Ectodermal cell (in vitro differentiated cells): Measurements from ENCODE around the gene CDC25A. TPM values are rescaled to one million over a fixed set of nuclear protein-coding genes. Genes with fewer than 3 reads are reported as not detected.

ENCODE experiments used
- H3K27ac ChIP-seq: 2 replicates; pipeline ENCODE4 v1.7.0; 2013; ENCODE audit warnings: mild to moderate bottlenecking, low read depth, low read length; ENCODE audit not compliant: insufficient read depth, poor library complexity, severe bottlenecking
- H3K27me3 ChIP-seq: 2 replicates; pipeline ENCODE4 v1.7.0; 2013; ENCODE audit warnings: mild to moderate bottlenecking, low read length; ENCODE audit not compliant: insufficient read depth, control insufficient read depth, poor library complexity, severe bottlenecking
- H3K36me3 ChIP-seq: one replicate; pipeline ENCODE4 v1.7.0; 2013; ENCODE audit warnings: low read length; ENCODE audit not compliant: control insufficient read depth, insufficient read depth
- H3K4me1 ChIP-seq: one replicate; pipeline ENCODE4 v1.7.0; 2013; ENCODE audit warnings: low read length; ENCODE audit not compliant: control insufficient read depth, insufficient read depth
- H3K4me3 ChIP-seq: 2 replicates; pipeline ENCODE4 v1.7.0; 2013; ENCODE audit warnings: low read depth, low read length, control low read depth; ENCODE audit not compliant: insufficient read depth
- H3K9me3 ChIP-seq: 2 replicates; pipeline ENCODE4 v1.7.0; 2013; ENCODE audit warnings: mild to moderate bottlenecking, low read length, moderate library complexity; ENCODE audit not compliant: control insufficient read depth
- WGBS, 2 experiments: methylation state at CpG; one replicate each; pipeline ENCODE4 v1.1.7; 2013; ENCODE audit warnings: missing lambda C conversion rate in 2 of 2; 5-methylcytosine and 5-hydroxymethylcytosine counted together
- polyA plus RNA-seq, 4 experiments: library from polyadenylated mRNA; stranded (reverse); fragments of 50-300 nt; gene quantifications; one replicate each; pipeline ENCODE4 v1.2.3, GENCODE V29; 2013

CDC25A gene
- 57.2 TPM for polyA plus RNA-seq (2013, experiment 1 of 4)
- 58.2 TPM for polyA plus RNA-seq (2013, experiment 2 of 4)
- polyA plus RNA-seq (2013, experiment 3 of 4): 39.1 TPM
- 35.2 TPM for polyA plus RNA-seq (2013, experiment 4 of 4)

DNA sequence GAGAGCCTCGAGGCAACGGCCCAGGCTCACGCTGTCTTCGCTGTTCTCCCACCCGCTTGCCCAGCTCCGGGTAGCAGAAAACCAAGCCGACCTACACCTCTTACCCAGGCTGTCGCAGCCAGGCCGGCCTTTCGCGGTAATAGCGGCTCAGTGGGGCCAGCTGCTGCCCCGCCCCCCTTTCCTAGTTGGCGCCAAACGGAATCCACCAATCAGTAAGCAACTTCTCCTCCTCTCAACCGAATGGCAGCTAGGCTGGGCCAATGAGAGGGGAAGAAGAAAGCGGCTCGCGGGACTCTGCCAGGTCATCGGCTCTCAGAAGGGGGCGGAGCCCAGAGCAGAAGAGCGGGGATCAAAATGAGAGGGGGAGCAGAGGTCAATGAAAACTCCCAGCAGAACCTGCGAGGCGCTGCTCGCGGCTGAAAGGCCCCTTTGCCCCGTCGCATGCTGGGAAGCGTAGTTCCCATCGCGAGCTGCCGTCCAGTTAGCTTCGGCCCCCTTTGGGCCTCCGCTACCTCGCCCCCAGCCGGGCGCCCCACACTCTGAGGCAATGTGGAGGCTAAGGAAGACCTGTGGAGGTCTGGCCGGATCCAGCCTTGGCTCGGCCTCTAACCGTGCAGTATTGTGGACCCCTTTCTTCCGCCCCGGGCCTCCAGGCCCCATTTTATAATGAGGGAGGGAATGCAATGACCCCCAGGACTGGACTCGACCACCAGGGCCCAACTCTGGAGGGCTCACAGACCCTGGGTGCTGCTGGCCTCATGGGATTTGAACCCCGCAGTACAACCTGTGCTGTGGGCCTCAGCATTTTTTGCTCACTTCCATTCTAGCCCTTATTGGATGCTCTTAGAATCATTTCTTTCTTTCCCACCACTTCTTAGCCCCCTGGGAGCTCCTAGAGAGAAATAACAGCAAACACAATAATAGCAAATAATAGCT is at the start of gene CDC25A:
Gene CDC25A, minus strand, starts transcription at position 152 of the 936 bp plus-strand sequence. CDS start 470 bp downstream, outside the sequence.
- H3K9me3 ChIP-seq: no peaks in the 10 kb centered on the region
- H3K27ac ChIP-seq: peak within 1 kb of the TSS; percentile 61
- no peaks in the 10 kb centered on the region for H3K27me3 ChIP-seq
- peak within 1 kb of the TSS; percentile 94 for H3K4me3 ChIP-seq
- H3K4me1 ChIP-seq: no peaks in the 10 kb centered on the region
- WGBS, 2 experiments: 9% methylated on average over 44 of the region's 44 CpGs
- peaks cover 20% of the 10 kb centered on the region for H3K36me3 ChIP-seq

DNA sequence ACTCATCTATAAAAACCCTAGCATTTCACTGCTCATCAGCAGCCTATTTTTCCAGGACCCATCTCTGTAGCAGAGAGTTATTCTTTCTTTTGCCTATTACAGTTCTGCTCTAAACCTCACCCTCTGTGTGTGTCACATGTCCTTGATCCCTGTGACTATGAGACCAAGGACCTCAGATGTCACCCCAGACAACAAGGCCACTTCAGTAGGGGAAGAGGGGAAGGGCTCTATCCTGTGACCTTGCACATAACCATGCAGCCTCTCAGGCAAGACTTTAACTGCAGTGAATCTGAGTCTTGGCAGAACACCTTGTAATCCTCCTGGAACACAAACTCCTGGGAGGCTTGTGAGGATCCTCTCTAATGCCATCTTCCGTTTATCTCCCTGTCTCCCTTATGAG is 48.3 kb upstream of the CDC25A start:
- Histone ChIP-seq H3K4me3 (no peak overlapping the region), H3K27ac (no peak overlapping the region), H3K4me1 (no peaks in the 10 kb centered on the region), H3K36me3 (no peaks in the 10 kb centered on the region), H3K27me3 (no peaks in the 10 kb centered on the region), H3K9me3 (no peaks in the 10 kb centered on the region)
- 85 to 88% methylated on average over 1 of the region's 1 CpG for WGBS, 2 experiments

DNA sequence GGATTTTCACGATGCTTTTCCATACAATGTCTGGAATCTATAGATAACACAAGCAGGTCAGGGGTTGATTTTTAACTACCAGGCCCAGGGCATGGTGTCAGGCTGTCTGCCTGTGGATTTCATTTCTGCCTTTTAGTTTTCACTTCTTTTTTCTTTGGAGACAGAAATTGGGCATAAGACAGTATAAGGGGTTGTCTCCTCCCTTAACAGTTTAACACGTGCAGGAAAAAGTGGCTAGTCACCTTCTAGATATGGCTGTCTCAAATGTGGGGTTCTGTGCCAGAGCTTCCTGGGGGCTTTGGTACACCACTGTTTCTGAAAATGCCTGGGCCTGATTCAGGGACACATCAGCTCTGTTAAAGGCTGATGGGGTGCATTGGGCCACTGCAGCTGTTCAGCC is 45.3 kb upstream of the CDC25A start:
- Histone ChIP-seq H3K27ac (no peak overlapping the region), H3K9me3 (no peaks in the 10 kb centered on the region), H3K36me3 (no peaks in the 10 kb centered on the region), H3K4me1 (no peaks in the 10 kb centered on the region), H3K4me3 (no peak overlapping the region), H3K27me3 (no peaks in the 10 kb centered on the region)
- whole genome bisulfite sequencing, 2 experiments: 97 to 99% methylated on average over 2 of the region's 2 CpGs

DNA sequence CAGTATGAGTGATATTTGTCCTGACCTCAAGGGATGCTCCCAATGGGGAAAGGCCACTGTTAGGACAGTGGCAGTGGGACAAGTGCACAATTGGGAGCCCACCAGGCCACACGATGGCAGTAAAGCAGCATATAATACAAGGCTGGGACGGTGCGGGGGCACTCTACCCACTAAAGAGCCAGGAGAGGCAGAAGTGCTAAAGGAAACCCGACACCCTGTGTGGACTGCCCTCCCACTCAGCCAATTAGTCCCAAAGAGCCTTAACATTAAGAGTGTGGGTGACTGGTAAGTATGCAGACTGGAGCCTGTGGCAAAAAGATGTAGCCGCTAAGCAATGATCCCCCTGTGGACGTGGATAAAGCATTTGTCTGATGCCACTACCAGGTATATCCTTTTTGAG is 44.5 kb upstream of the CDC25A start:
- no peaks in the 10 kb centered on the region for H3K9me3 ChIP-seq
- H3K4me3 ChIP-seq: no peak overlapping the region
- no peaks in the 10 kb centered on the region for H3K36me3 ChIP-seq
- H3K4me1 ChIP-seq: no peaks in the 10 kb centered on the region
- no peak overlapping the region for H3K27ac ChIP-seq
- WGBS, 2 experiments: 58 to 59% methylated on average over 6 of the region's 6 CpGs
- no peaks in the 10 kb centered on the region for H3K27me3 ChIP-seq

DNA sequence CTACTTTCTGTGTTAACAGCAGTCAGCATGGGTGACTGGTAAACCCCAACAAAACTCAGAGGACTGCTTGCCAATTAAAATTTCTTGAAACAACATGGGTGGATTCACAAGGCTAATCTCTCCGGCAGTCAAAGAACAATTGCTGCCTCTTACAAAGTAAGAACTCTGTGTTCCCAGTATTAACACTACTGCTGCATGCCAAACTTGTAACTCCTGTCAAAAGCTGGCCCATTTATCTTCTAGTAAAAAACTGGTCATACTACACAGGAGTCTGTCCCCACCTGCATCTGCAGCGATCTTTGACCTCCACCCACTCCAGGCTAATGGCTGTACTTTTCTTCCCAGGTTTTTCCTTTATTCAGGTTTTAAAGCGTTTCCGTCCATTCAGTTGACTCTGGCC is 44.0 kb upstream of the CDC25A start:
- 86% methylated on average over 4 of the region's 4 CpGs for WGBS, 2 experiments
- Histone ChIP-seq H3K27ac (no peak overlapping the region), H3K36me3 (no peaks in the 10 kb centered on the region), H3K27me3 (no peaks in the 10 kb centered on the region), H3K9me3 (no peaks in the 10 kb centered on the region), H3K4me3 (no peak overlapping the region), H3K4me1 (no peaks in the 10 kb centered on the region)

DNA sequence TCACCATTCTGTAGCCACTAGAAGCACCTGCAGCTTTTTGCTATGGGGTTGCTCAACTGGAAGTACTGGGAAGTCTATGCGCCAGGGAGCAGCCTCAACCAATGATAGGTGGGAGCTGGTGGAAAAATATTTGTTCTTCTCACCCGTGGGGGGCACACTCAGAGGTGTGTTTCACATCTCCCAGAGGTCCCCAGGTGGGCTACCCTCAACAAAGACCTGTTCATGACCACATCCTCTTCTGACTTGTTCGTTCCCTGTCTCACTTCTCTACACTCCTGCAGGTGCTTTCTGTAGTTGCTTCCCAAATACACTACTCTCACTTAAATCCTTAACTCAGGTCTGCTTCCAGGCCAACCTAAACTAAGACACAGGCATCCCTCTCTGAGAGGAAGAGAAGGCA is 38.7 kb upstream of the CDC25A start:
- no peaks in the 10 kb centered on the region for H3K36me3 ChIP-seq
- H3K9me3 ChIP-seq: no peaks in the 10 kb centered on the region
- H3K27ac ChIP-seq: no peak overlapping the region
- no peaks in the 10 kb centered on the region for H3K4me1 ChIP-seq
- WGBS, 2 experiments: 68 to 77% methylated on average over 3 of the region's 3 CpGs
- H3K27me3 ChIP-seq: no peaks in the 10 kb centered on the region
- no peak overlapping the region for H3K4me3 ChIP-seq

DNA sequence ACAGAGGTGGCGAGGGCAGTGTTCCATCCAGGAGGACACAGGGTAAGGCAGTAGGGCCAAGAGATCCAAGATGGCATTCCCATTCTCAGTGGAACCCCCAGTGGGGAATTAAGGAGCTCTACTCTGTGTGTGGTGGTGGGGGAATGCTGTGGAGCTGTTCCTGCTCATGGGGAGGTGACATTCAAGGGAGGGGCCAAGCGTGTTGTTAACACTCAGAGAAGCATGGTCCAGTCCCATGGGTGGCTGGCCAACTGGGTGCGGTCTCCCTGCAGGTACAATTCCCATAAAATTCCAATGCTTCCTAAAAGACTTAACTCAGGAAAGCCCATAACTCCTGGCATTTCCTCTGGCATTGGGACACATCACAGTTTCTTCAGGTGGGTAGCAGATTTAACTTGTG is 37.4 kb upstream of the CDC25A start:
- H3K9me3 ChIP-seq: no peaks in the 10 kb centered on the region
- H3K27me3 ChIP-seq: no peaks in the 10 kb centered on the region
- H3K36me3 ChIP-seq: no peaks in the 10 kb centered on the region
- H3K4me3 ChIP-seq: no peak overlapping the region
- 91 to 95% methylated on average over 3 of the region's 3 CpGs for WGBS, 2 experiments
- H3K4me1 ChIP-seq: no peaks in the 10 kb centered on the region
- H3K27ac ChIP-seq: no peak overlapping the region

DNA sequence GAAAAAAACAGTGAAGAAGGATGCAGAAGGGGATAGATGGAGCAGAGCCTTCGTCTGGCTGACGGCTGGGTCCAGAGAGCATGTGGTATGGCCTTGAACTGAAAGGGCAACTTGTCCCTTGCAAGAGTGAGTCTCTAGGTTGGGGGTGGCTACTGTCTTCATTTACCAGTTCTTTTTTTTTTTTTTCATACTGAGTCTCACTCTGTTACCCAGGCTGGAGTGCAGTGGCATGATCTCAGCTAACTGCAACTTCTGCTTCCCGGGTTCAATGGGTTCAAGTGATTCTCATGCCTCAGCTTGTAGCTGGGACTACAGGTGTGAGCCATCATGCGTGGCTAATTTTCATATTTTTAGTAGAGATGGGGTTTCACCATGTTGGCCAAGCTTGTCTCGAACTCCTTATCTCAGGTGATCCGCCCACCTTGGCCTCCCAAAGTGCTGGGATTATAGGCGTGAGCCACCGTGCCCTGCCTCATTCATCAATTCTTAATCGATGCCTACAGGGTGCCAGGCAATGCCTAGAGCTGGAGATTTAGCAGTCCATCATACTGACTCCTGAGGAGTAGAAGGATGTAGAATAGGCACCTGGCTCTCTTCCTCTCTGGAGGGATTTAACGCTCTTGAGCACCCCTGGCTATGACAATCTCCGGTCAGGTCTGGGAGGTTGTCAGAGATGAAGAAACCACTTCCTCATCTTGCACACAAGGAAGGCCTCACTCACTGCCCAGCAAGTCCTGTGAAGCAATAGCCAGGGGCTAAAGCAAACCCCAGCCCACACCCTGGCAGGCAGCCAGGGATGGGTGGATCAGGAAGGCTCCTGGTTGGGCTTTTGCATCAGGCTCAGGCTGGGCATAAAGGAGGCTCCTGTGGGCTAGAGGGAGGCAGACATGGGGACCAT is 34.6 kb upstream of the CDC25A start, which contains the start of gene CAMP:
Gene CAMP, plus strand, starts transcription at position 880 of the 898 bp plus-strand sequence. Its CDS starts 17 bp downstream, at position 897.
- Histone ChIP-seq H3K4me3 (no peak within 1 kb of the TSS), H3K4me1 (no peaks in the 10 kb centered on the region), H3K9me3 (no peaks in the 10 kb centered on the region), H3K27me3 (no peaks in the 10 kb centered on the region), H3K27ac (no peak within 1 kb of the TSS), H3K36me3 (no peaks in the 10 kb centered on the region)
- 89 to 92% methylated on average over 11 of the region's 11 CpGs for WGBS, 2 experiments

DNA sequence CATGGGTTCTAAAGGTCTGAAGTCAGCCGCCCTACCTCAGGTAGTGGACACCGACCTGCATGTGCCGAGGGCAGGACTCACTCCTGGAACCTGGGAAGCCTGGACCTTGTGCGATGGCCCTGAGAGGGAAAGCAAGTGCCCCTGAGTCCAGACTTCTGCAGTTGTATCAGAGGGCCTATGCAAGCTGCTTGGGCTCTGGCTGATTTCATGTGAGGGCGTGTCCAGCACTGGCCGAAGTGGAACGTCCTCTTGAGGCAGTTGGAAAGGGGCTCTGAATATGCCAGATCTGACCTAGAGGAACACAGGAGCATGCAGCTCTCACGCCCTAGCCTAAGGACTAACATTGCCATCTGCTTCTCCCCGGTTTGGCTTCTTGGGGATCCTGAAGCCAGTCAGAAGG is 32.5 kb upstream of the CDC25A start:
- 93 to 94% methylated on average over 9 of the region's 9 CpGs for WGBS, 2 experiments
- H3K9me3 ChIP-seq: no peaks in the 10 kb centered on the region
- no peaks in the 10 kb centered on the region for H3K4me1 ChIP-seq
- no peak overlapping the region for H3K27ac ChIP-seq
- no peaks in the 10 kb centered on the region for H3K27me3 ChIP-seq
- no peaks in the 10 kb centered on the region for H3K36me3 ChIP-seq
- no peak overlapping the region for H3K4me3 ChIP-seq

DNA sequence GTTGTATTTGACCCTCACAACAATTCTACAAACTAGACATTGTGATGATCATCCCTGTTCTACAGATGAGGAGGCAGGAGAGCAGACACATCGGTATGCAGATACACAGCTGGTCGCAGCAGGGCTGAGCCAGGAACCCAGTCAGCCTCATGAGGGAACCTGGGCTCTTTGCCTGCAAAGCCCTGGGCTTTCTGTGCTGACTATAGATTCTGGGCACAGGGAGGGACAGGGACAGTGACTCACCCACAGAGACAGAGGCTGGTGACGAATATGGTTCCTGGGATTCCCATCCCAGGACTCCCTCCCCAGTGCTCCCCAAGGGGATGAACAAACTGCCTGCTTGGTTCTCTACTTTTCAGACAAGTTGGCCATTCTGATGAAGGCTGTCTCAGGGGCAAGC is 31.3 kb upstream of the CDC25A start:
- H3K27me3 ChIP-seq: no peaks in the 10 kb centered on the region
- no peak overlapping the region for H3K4me3 ChIP-seq
- H3K4me1 ChIP-seq: no peaks in the 10 kb centered on the region
- H3K27ac ChIP-seq: no peak overlapping the region
- no peaks in the 10 kb centered on the region for H3K9me3 ChIP-seq
- no peaks in the 10 kb centered on the region for H3K36me3 ChIP-seq
- 90 to 94% methylated on average over 3 of the region's 3 CpGs for WGBS, 2 experiments
